GM21423 (cell line): ENCODE results near the gene TOPBP1.

Experiments used
- ATAC-seq: cut with Tn5 transposase; IDR thresholded peaks from one replicate; pipeline ENCODE4 v1.9.1; 2021; ENCODE audit warnings: mild to moderate bottlenecking, moderate library complexity; ENCODE audit not compliant: unreplicated experiment

Gene TOPBP1

DNA sequence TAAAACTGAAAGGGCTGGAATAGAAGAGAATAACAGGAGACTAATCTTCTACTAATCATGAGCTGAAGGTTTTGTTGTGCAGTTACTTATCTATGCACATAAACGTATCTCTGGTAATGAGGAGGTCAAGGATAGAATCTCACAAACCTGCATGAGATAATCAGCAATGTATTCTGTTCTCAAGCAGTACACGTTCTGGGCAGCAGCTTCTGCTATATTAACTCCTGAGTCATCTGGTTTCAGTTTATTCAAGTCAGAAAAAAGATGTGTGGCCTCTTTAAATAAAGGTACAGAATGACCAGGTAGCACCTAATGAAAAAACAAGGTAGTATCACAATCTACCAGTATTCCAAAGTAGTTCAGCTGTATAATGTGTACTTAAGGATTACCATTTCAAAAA is 53.4 kb downstream of the TOPBP1 start:
- no peak for ATAC-seq

DNA sequence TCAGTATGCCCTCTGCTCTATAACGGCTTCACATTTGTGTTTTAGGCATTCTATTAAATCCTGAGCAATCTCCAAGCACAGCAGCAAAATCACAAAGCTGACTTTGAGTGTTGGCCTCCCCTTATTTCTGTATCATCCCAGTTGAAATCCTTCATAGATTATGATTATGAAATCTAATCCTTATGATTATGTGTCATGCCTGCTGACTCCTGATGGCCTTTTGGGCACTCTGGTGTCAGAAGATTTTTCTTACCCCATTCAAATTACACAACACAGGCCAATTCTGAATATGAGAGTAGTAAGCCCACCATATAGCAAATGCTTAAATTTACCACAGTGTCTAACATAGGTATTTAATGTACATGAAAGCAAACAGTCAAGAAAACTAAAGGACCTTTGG is 53.9 kb downstream of the TOPBP1 start:
- ATAC-seq, result no peak

DNA sequence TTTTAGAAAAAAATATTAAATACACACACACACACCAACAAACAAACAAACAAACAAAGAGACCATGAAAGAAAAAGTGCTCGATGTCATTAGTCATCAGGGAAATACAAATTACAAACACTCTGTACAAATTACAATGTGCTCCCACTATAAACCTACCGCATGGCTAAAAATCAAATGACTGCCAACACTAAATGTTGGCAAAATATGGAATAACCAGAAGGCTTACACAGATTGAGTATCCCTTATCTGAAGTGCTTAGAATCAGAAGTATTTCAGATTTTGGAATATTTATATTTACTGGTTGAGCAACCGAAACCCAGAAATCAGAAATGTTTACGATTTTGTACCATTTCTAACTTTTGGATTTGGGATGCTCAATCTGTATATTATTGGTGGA is 54.8 kb downstream of the TOPBP1 start:
- no peak for ATAC-seq

DNA sequence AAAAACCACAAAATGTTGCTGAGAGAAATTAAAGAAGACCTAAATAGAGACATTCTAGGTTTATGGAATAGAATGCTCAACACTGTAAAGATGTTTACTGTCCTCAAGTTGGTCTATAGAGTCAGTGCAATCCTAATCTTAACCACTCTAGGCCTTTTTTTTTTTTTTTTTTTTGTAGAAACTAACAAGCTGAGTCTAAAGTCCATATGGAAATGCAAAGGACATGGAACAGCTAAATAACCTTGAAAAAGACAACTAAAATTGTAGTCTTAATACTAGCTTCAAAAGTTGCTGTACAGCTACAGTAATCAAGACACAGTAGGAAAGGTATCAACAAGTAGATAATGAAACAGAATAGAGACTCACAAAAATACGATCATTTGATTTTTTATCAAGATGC is 55.4 kb downstream of the TOPBP1 start:
- no peak for ATAC-seq

DNA sequence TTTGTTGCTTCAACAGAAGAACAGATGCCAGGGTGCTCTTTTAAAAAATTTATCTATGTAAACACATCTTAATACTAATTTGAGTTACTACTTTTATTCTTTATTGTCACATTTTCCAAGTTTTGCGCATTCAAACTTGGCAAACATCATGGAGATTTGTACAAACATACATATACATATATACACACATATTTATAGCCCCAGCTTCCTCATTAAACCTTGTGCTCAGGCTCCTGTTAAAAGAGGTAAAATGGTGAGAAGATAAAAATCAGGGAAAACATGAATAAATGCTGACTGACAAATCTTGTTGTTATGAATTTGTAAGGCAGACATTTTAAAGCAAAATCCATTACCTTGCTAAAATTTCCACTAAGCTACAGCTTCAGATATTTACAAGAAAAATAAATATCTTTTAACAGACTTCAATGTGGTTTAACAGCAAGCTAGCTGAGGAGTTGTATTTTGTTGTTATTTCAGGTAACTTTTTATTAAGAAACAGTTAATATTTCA is 61.1 kb downstream of the TOPBP1 start:
- ATAC-seq, result no peak

DNA sequence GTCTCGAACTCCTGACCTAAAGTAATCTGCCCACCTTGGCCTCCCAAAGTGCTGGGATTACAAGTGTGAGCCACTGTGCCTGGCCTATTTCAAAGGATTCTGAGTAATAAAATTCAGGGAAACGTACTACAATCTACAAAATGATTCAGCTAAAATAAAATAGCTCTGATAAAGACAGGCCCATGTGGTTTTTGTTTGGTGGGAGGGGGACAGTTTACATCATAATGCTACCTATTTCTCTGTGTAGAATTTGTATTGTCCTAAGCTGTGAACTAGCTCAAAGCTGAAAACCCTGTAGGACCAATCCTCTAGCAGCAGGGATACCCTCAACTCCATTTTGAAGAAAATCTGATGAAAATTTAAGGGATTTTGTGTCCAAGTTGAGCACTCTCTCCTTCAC is 62.5 kb downstream of the TOPBP1 start:
- no peak for ATAC-seq

DNA sequence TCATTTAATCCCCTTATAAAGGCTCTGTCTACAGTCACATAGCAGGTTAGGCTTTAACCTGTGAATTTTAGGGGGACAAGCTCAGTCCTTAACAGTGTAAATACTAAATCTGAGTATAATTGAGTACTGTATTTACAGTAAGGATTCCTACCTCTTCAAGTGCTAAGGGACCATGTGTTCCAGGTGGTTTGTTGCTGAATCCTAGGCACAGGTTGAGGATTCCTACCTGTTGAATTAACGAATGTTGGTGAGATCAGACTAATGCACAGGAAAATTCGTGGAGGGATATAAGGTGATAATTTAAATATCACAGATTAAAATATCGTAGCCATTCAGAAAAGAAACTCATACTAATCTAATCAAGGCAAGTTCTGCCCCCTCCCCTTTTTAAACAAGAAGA is 63.3 kb downstream of the TOPBP1 start:
- no peak for ATAC-seq

DNA sequence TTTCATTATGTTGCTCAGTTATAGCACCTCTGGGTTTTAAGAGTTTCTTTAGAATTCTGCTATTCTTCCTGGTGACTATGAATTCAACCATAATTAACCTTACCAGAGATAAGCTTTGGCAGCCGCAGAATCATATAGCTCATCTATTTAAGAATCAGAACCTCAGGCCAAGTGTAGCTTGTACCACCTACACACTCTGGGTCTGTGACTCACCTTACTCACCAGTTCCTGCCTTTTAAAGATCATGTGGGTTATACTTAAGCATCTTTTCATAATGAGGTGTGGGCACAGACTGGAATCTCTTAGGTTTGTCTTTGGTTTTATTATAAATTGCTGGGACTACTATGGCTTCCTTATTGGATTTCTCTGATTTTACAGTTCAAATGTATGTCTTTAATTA is 66.4 kb downstream of the TOPBP1 start:
- no peak for ATAC-seq

DNA sequence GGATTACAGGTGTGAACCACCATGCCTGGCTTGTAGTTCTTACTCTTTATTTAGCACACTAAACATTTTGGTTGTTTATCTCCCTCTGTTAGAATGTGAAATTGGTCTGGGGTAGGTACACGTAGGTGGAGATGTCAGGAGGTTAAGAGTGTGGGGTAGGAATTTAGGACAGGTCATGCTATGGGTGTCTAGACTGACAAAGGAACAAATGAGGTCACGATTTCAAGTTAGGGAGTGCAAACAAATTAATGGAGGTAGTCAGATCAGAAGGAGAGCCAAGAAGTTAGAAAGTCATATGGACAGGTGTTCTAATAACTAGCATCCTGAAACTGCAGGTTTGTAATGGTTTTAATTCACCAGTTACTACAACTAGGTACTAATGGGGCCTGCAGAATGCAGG is 68.5 kb downstream of the TOPBP1 start:
- ATAC-seq, result no peak

DNA sequence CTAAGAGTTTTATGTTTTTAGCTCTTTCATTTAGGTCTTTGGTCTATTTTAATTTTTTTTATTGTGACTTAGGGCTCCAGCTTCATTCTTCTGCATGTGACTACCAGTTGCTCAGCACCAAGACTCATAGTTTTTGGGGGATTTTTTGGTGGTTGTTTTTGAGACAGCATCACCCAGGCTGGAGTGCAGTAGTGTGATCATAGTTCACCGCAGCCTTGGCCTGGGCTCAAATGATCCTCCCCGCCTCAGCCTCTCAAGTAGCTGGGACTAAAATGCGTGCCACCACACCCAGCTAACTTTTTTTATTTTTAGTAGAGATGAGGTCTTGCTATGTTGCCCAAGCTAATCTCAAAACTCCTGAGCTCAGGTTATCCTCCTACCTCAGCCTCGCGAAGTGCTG is 68.9 kb downstream of the TOPBP1 start:
- ATAC-seq, result no peak

DNA sequence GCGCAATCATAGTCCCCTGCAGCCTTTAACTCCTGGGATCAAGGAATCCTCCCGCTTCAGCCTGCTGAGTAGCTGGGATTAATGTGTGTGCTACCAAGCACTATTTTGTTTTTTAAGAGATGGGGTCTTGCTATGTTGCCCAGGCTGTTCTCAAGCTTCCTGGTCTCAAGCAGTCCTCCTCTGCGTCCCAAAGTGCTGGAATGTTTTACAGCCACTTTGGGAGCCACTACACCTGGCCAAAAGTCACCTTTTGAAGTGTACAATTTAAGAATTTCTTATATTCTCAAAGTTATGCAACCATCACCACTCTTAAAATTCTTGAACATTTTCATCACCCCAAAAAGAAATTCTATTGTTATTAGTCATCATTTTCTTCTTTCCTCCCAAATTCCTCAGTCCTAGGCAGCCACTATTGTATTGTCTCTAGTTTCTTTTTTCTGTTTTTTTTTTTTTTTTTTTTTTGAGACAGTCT is 70.4 kb downstream of the TOPBP1 start:
- no peak for ATAC-seq

DNA sequence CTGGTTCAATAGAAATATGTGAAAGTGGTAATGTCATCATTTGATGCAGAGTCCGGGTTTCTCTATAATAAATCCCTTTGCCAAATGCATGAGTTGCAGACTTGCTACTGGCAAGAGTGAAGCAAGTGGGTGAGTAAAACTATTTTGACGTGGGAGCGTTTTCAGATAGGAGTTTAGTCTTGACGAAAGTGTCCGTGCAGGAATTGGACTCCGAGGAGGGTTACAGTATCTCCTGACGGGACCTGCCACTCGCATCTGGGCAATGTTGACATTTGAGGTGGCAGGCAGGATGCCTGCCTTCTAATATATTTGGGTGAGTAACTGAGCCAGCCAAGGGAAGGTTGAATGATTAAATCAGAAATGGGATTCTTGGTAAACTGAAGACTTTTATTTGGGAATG is 72.2 kb downstream of the TOPBP1 start:
- no peak for ATAC-seq

DNA sequence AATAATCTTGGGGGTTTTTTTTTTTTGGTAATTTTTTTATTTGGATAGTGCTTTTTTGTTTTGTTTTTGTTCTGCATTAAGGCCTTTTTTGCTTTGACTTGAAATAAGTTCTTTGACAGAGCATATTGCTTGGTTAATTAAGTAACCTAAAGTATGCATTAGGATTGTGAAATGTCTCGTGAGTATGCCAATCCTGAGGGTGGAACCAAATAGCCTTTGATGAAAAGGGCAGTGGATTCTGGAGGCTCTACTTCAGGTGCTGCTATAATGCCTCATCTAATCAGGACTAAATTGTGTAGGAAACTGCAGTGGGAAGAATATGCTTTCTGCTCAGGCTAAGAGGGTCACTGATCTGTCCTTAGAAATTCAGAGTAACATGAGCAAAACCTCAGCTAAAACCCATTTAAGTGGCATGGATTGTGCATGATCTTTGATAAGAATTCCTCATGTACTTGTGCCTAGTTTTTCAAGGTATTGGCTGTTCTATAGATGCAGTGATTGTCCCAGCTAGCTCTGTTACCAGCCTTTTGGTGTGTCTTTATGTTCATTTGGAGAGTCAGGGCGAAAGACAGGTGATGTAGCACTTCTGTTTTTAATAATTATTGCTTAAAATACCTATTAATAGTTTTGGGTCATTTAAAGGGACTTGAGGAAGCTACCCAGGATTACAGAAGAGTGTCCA is 72.8 kb downstream of the TOPBP1 start:
- no peak for ATAC-seq

DNA sequence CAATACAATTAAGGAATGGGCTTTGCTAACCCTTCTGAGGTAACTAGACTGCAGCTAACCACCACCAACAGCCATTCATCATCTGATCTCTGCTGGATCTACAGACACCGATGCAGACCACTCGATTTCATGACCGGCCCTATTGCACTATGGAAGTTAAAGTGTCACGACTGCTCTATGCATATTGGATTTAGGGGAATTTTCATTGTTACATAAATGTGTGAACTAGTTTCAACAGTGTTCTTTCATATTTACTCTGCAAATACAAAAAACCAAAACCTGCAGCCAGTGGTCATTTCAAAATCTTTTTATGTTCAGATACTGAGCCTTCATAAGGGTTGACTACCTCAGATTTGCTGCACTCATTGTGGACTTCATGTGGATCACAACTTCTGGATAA is 73.7 kb downstream of the TOPBP1 start:
- no peak for ATAC-seq

DNA sequence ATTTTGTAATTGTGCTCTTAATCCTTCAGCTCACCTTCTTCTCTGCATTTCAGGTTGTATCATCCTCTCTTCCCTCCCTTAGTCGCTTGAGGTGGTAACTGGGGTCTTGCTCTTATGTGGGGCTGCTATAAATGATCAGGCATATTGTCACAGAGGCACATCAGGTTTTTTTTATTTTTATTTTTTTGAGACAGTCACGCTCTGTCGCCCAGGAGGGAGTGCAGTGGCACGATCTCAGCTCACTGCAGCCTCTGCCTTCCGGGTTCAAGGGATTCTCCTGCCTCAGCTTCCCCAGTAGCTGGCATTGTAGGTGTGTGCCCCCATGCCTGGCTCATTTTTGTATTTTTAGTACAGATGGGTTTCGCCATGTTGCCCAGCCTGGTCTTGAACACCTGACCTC is 78.3 kb downstream of the TOPBP1 start:
- no peak for ATAC-seq

DNA sequence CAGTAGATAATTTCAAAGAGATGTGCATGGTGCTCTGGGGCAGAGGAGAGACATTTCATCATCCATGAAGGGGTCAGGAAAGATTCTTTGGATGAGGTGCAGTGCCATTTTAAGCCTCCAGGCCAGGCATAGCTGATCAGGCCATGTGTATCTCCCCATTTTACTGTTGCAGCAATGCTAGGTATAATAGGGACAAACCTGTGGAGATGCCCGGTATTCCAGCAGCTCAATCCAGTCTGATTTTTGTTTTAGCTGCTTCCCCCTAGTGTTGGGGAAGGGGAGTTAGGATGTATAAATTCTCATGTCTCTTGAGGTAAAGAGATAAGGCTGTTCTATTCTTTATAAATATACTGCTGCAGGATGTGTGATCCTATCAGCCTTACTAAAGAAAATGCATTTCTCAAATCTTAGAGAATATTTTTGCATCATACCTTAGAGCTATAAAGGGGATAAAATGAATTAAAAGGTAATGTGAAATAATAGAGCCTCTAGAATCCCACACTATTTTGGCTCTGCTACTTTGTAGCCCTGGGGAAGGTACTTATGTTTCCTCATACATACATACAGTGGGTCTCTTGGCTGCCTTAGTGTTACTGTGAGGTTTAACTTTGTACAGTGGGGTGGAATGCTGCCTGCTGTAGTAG is 83.1 kb downstream of the TOPBP1 start:
- ATAC-seq, result no peak

DNA sequence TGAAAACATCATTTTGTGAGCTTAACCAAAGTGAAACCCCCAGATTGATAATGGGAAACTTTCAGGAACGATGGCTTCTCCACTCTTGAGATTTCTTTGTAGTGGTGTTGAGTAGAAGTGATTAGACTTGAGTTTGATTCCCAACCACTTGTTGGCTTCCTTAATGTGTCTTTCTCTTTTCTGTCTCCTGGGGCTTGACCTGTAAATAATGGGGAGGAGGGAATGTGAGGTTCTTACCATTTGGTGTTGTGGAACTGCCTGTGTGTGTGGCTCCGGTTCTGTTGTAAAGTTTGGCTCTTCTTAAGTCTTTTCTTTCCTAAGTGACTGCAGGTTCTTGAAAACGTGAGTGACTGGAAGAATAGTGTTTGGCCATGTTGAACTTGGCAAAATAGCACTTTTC is 85.6 kb downstream of the TOPBP1 start:
- ATAC-seq, result no peak

DNA sequence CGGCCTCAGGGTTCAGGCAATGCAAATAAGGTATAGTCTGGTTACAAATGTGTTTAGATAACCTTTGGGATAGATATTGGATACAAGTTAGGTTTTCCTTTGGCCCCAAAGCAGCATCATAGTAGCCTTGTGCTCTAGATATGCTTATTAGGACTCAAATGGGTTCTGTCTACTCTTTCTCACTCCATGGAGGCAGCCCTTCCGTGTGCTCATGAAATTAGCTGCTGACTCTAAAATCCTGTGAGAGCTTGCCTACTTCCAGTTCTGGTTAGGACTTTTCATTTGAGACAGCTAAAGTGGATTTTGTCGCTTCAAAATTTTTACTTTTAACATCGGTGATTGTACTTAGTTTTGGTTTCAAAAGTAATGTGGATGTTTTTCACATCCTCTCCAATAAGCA is 86.7 kb downstream of the TOPBP1 start:
- no peak for ATAC-seq

DNA sequence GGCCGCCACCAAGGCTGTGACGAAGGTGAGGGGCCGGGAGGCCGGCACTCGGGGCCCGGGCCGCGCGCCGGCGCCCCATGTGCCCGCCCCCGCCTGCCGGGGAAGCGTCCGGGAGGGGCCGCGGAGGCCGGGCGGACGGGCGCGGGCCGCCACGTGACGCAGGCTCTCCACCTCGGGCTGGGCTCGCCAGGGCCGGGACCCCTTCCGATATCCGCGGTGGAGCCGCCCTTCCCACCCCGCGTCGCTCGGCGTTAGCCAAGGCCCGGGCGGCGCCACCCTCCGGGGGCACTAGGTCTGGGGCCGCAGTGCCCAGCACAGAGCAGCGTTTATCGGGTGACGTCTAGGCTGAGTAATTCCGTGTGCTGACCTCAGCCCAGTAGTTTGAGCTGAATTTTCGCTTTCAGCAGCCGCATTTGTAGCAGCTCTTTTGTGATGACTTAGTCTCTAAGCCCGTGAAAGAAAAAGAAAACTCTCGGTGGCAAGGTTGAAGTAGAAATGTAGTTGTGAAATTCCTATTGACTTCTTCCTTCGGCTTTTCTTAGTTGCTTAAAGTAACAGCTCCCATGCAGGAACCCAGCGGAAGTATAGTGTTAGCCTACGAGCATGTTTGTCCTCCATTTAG is 87.4 kb downstream of the TOPBP1 start:
- ATAC-seq, result peak; percentile 28

DNA sequence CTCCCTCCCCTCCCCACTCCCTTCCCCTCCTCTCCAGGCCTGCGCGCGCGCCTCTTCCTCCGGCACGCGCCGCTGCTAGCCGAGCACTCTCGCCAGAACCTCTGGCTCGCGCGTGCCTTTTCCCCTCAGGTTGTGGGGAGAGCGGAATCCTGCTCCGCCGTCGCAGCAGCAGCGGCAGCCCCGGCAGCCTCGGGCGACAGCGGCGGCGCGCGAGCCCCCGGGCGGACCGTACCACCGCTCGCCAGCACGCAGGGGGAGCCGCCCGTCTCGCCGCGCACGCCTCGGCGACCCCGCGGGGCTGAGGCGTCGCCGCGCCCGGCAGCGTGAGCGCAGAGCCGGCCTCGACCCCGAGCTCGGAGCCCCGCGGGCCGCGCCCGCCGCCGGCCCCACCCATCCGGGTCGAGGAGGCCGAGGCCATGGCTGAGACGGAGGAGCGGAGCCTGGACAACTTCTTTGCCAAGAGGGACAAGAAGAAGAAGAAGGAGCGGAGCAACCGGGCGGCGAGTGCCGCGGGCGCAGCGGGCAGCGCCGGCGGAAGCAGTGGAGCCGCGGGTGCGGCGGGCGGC is 88.0 kb downstream of the TOPBP1 start, which contains the start of gene CDV3:
TSS of gene CDV3 (plus strand) at position 58 of the 566 bp plus-strand sequence. CDS start at position 417, 359 bp downstream.
- peak; percentile 19 for ATAC-seq

DNA sequence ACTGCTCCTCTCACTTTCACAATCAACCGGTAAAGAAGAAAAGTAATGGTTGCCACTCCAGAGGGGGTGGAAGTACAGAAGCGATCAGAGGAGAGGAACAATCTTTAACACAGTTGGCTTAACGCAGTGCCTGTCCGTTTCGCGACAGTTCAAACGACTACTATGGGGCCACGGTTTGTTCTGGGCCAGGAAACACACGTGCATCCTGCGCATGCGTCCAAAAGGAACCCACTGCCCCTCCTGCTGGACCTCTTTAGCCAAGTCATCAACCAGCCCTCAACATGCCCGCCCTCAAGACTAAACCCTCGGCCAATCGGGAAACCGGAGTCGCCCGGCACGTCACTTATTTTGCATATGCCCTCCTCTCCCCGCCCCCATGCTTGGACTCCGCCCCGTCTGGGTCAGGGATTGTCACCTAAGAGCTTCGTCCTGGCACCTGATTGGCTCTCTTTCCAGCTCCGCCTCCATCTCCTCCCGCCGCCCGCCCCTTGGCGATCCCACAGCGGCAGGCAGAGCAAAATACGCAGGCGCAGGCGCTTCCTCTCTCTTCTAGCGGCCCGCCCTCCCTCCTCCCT is 88.6 kb downstream of the TOPBP1 start:
- peak; percentile 75 for ATAC-seq
